Activated CD4-positive, alpha-beta memory T cell treated with anti-CD3 and anti-CD28 coated beads, Interleukin-2, amount 10 ng/mL, durations not matched to agents 7 days and 5 days (primary cell): ENCODE measurements around the gene SNX1. TPM values are rescaled to one million over a fixed set of nuclear protein-coding genes. Genes with fewer than 3 reads are reported as not detected.

Experiments used
- CTCF ChIA-PET: fragments of 350-600 bp; sonication (Branson Sonifier 250); formaldehyde crosslinking; loops from one replicate; lab custom pipeline; 2021; ENCODE audit warnings: antibody characterized with exemption, inconsistent platforms; lab: Charles Lee
- POLR2A ChIA-PET: fragments of 350-600 bp; sonication (Branson Sonifier 250); formaldehyde crosslinking; loops from one replicate; lab custom pipeline; 2021; ENCODE audit warnings: antibody characterized with exemption; lab: Charles Lee
- DNase-seq: peaks from one replicate; pipeline ENCODE4 v3.0.0-alpha.2; 2020
- H3K27ac Mint-ChIP-seq: one replicate; pipeline ENCODE4 v1.8.0; 2021; ENCODE audit warnings: mild to moderate bottlenecking, mixed read lengths
- H3K27me3 Mint-ChIP-seq: one replicate; pipeline ENCODE4 v1.8.0; 2021; ENCODE audit warnings: mixed read lengths
- H3K36me3 Mint-ChIP-seq: one replicate; pipeline ENCODE4 v1.8.0; 2021; ENCODE audit warnings: low read depth, mixed read lengths
- H3K4me1 Mint-ChIP-seq: one replicate; pipeline ENCODE4 v1.8.0; 2021; ENCODE audit warnings: mixed read lengths
- H3K4me3 Mint-ChIP-seq: one replicate; pipeline ENCODE4 v1.8.0; 2021; ENCODE audit warnings: mild to moderate bottlenecking, mixed read lengths
- H3K9me3 Mint-ChIP-seq: one replicate; pipeline ENCODE4 v1.8.0; 2021; ENCODE audit warnings: mixed read lengths
- total RNA-seq, 2 experiments: library from RNA; stranded (reverse); gene quantifications; one replicate each; pipeline ENCODE4 v1.2.3, GENCODE V29; 2021

Gene SNX1
- total RNA-seq, 2 experiments from 2014 or later = 115 to 129 TPM

GRCh38 chr15:64152507-64153387 lies 57.0 kb downstream of the SNX1 start:
- Mint-ChIP-seq H3K9me3 (no peaks in the 10 kb centered on the region), H3K4me1 (peaks cover 36% of the 10 kb centered on the region), H3K27ac (no peak overlapping the region), H3K4me3 (peak overlapping the region; percentile 27), H3K27me3 (peaks cover 9% of the 10 kb centered on the region), H3K36me3 (peaks cover 32% of the 10 kb centered on the region)
- DNase-seq = no peak
- ChIA-PET CTCF (interaction anchor here (0.6 to 2.7 kb wide), 24 partner anchors 8 to 501 kb away, joined by 3 to 36 read pairs (median 3); partner anchors contain the start of genes CIAO2A, DAPK2, PPIB and SNX1), POLR2A (interaction anchor here (0.5 to 6.5 kb wide), 10 partner anchors 8 to 543 kb away, joined by 3 to 72 read pairs (median 4); partner anchors contain the start of genes CIAO2A, PPIB, SNX1 and TRIP4)

GRCh38 chr15:64153480-64154367 lies 57.9 kb downstream of the SNX1 start:
- Mint-ChIP-seq H3K4me1 (peaks cover 44% of the 10 kb centered on the region), H3K27ac (peak overlapping the region; percentile 45), H3K36me3 (peaks cover 42% of the 10 kb centered on the region), H3K4me3 (peak overlapping the region; percentile 56), H3K27me3 (peaks cover 9% of the 10 kb centered on the region), H3K9me3 (no peaks in the 10 kb centered on the region)
- CTCF ChIA-PET = interaction anchor here (0.6 to 2.7 kb wide), 29 partner anchors 9 to 544 kb away, joined by 3 to 36 read pairs (median 3); partner anchors contain the start of genes CIAO2A, DAPK2, PPIB and SNX1
- POLR2A ChIA-PET = interaction anchor here (0.5 to 6.5 kb wide), 8 partner anchors 8 to 544 kb away, joined by 3 to 72 read pairs (median 4); partner anchors contain the start of genes CIAO2A, PPIB and SNX1
- DNase-seq = peak; percentile 92

GRCh38 chr15:64155802-64156651 lies 60.2 kb downstream of the SNX1 start:
- ChIA-PET POLR2A (interaction anchor here (1.1 to 1.3 kb wide), 2 partner anchors 22 to 62 kb away, joined by 3 to 8 read pairs; partner anchors contain the start of gene CIAO2A), CTCF (no interaction called here)
- no peaks in the 10 kb centered on the region for H3K9me3 Mint-ChIP-seq
- H3K4me3 Mint-ChIP-seq = no peak overlapping the region
- peaks cover 53% of the 10 kb centered on the region for H3K36me3 Mint-ChIP-seq
- no peak for DNase-seq
- peaks cover 9% of the 10 kb centered on the region for H3K27me3 Mint-ChIP-seq
- H3K27ac Mint-ChIP-seq = no peak overlapping the region
- H3K4me1 Mint-ChIP-seq = peaks cover 42% of the 10 kb centered on the region

- Mint-ChIP-seq H3K4me3 (no peak overlapping the region), H3K27ac (no peak overlapping the region), H3K9me3 (no peaks in the 10 kb centered on the region), H3K4me1 (peaks cover 44% of the 10 kb centered on the region), H3K27me3 (peaks cover 9% of the 10 kb centered on the region), H3K36me3 (peaks cover 57% of the 10 kb centered on the region)
- CTCF ChIA-PET = interaction anchor here (0.9 kb wide), 1 partner anchor 10 kb away, joined by 3 read pairs; no protein-coding TSS in a partner anchor
- POLR2A ChIA-PET = no interaction called here
- DNase-seq = no peak
Measured at GRCh38 chr15:64156652-64157331, 61.0 kb downstream of the SNX1 start.

GRCh38 chr15:64157599-64158125 lies 61.9 kb downstream of the SNX1 start:
- H3K4me3 Mint-ChIP-seq = no peak overlapping the region
- ChIA-PET CTCF (interaction anchor here (1.5 kb wide), 1 partner anchor 8 kb away, joined by 3 read pairs; no protein-coding TSS in a partner anchor), POLR2A (no interaction called here)
- peaks cover 62% of the 10 kb centered on the region for H3K36me3 Mint-ChIP-seq
- H3K4me1 Mint-ChIP-seq = peaks cover 44% of the 10 kb centered on the region
- peaks cover 7% of the 10 kb centered on the region for H3K27me3 Mint-ChIP-seq
- no peaks in the 10 kb centered on the region for H3K9me3 Mint-ChIP-seq
- H3K27ac Mint-ChIP-seq = peak overlapping the region; percentile 59
- DNase-seq = no peak

GRCh38 chr15:64158363-64159134 lies 62.8 kb downstream of the SNX1 start:
- Mint-ChIP-seq H3K4me3 (no peak overlapping the region), H3K36me3 (peaks cover 60% of the 10 kb centered on the region), H3K27me3 (no peaks in the 10 kb centered on the region), H3K4me1 (peaks cover 40% of the 10 kb centered on the region), H3K9me3 (no peaks in the 10 kb centered on the region), H3K27ac (peak overlapping the region; percentile 12)
- no peak for DNase-seq
- ChIA-PET CTCF (interaction anchor here (1.5 kb wide), 1 partner anchor 9 kb away, joined by 3 read pairs; no protein-coding TSS in a partner anchor), POLR2A (interaction anchor here (1.5 kb wide), 1 partner anchor 9 kb away, joined by 5 read pairs; no protein-coding TSS in a partner anchor)

GRCh38 chr15:64161688-64162477 lies 66.1 kb downstream of the SNX1 start:
- DNase-seq = no peak
- H3K4me1 Mint-ChIP-seq = peaks cover 59% of the 10 kb centered on the region
- H3K27me3 Mint-ChIP-seq = no peaks in the 10 kb centered on the region
- peak overlapping the region; percentile 87 for H3K27ac Mint-ChIP-seq
- peaks cover 41% of the 10 kb centered on the region for H3K36me3 Mint-ChIP-seq
- ChIA-PET CTCF (interaction anchor here (0.7 to 3.3 kb wide), 3 partner anchors 8 to 27 kb away, joined by 3 to 36 read pairs (median 3); no protein-coding TSS in a partner anchor), POLR2A (interaction anchor here (0.9 to 5.1 kb wide), 15 partner anchors 10 to 1143 kb away, joined by 3 to 72 read pairs (median 6); partner anchors contain the start of genes CIAO2A, RNU5B-1, SNX1 and SNX22)
- no peaks in the 10 kb centered on the region for H3K9me3 Mint-ChIP-seq
- peak overlapping the region; percentile 83 for H3K4me3 Mint-ChIP-seq

- no peaks in the 10 kb centered on the region for H3K27me3 Mint-ChIP-seq
Measured at GRCh38 chr15:64162478-64162868, 66.7 kb downstream of the SNX1 start.

GRCh38 chr15:64162869-64163658 lies 67.3 kb downstream of the SNX1 start, which contains the start of gene PPIB:
Gene PPIB (minus strand): TSS chr15:64163022. CDS start chr15:64162986, 36 bp downstream.
- ChIA-PET CTCF (interaction anchor here (0.5 to 3.3 kb wide), 9 partner anchors 10 to 565 kb away, joined by 3 to 36 read pairs (median 3); partner anchors contain the start of genes CIAO2A and TRIP4), POLR2A (interaction anchor here (0.6 to 5.1 kb wide), 22 partner anchors 9 to 1142 kb away, joined by 3 to 72 read pairs (median 6); partner anchors contain the start of genes CIAO2A, PCLAF, RNU5B-1 and SNX1)
- no peaks in the 10 kb centered on the region for H3K27me3 Mint-ChIP-seq
- no peaks in the 10 kb centered on the region for H3K9me3 Mint-ChIP-seq
- H3K36me3 Mint-ChIP-seq = peaks cover 30% of the 10 kb centered on the region
- H3K4me3 Mint-ChIP-seq = peak within 1 kb of the TSS; percentile 83
- H3K4me1 Mint-ChIP-seq = peaks cover 58% of the 10 kb centered on the region
- peak within 1 kb of the TSS; percentile 96 for H3K27ac Mint-ChIP-seq
- peak; percentile 98 for DNase-seq

More at GRCh38 chr15:64162478-64162868, 66.7 kb downstream of the SNX1 start:
- H3K27ac Mint-ChIP-seq = peak overlapping the region; percentile 87
- peaks cover 61% of the 10 kb centered on the region for H3K4me1 Mint-ChIP-seq
- ChIA-PET POLR2A (interaction anchor here (0.9 to 5.1 kb wide), 18 partner anchors 10 to 1142 kb away, joined by 3 to 72 read pairs (median 6); partner anchors contain the start of genes CIAO2A, RNU5B-1, SNX1 and SNX22), CTCF (interaction anchor here (0.7 to 3.3 kb wide), 3 partner anchors 9 to 26 kb away, joined by 3 to 36 read pairs (median 3); no protein-coding TSS in a partner anchor)
- peak overlapping the region; percentile 83 for H3K4me3 Mint-ChIP-seq
- no peaks in the 10 kb centered on the region for H3K9me3 Mint-ChIP-seq
- DNase-seq = no peak
- peaks cover 35% of the 10 kb centered on the region for H3K36me3 Mint-ChIP-seq
